Measurements from ENCODE around the gene ZKSCAN1.

GRCh38 chr7:100089458-100090196 is 74.2 kb downstream of the ZKSCAN1 start:
- no peak for TF ChIP-seq CTCF (conservative IDR thresholded peaks at IDR 0.05; ENCODE audit: low read depth, low read length)
- TF ChIP-seq EZH2 (IDR thresholded peaks at IDR 0.05; ENCODE audit: borderline replicate concordance, low read depth, low read length, poor library complexity, severe bottlenecking): no peak

Measured in A673 (cell line).